GM18498 (cell line): ENCODE data around the gene MAP3K19.
"Not testable (repeated sequence)": the region's sequence is repeated elsewhere in the genome, so short reads cannot be mapped to it uniquely, and the experiment has no call there.

Experiments used
- ATAC-seq: cut with Tn5 transposase; IDR thresholded peaks from one replicate; pipeline ENCODE4 v1.9.1; 2021; ENCODE audit warnings: mild to moderate bottlenecking, moderate library complexity; ENCODE audit not compliant: unreplicated experiment

MAP3K19 gene, protein sequence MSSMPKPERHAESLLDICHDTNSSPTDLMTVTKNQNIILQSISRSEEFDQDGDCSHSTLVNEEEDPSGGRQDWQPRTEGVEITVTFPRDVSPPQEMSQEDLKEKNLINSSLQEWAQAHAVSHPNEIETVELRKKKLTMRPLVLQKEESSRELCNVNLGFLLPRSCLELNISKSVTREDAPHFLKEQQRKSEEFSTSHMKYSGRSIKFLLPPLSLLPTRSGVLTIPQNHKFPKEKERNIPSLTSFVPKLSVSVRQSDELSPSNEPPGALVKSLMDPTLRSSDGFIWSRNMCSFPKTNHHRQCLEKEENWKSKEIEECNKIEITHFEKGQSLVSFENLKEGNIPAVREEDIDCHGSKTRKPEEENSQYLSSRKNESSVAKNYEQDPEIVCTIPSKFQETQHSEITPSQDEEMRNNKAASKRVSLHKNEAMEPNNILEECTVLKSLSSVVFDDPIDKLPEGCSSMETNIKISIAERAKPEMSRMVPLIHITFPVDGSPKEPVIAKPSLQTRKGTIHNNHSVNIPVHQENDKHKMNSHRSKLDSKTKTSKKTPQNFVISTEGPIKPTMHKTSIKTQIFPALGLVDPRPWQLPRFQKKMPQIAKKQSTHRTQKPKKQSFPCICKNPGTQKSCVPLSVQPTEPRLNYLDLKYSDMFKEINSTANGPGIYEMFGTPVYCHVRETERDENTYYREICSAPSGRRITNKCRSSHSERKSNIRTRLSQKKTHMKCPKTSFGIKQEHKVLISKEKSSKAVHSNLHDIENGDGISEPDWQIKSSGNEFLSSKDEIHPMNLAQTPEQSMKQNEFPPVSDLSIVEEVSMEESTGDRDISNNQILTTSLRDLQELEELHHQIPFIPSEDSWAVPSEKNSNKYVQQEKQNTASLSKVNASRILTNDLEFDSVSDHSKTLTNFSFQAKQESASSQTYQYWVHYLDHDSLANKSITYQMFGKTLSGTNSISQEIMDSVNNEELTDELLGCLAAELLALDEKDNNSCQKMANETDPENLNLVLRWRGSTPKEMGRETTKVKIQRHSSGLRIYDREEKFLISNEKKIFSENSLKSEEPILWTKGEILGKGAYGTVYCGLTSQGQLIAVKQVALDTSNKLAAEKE (N-terminal part only)

GRCh38 chr2:135047300-135047699 lies at the start of gene MAP3K19:
TSS of gene MAP3K19 (minus strand) at chr2:135047447. CDS start at chr2:135024647, 22,800 bp downstream.
- ATAC-seq = no peak

DNA sequence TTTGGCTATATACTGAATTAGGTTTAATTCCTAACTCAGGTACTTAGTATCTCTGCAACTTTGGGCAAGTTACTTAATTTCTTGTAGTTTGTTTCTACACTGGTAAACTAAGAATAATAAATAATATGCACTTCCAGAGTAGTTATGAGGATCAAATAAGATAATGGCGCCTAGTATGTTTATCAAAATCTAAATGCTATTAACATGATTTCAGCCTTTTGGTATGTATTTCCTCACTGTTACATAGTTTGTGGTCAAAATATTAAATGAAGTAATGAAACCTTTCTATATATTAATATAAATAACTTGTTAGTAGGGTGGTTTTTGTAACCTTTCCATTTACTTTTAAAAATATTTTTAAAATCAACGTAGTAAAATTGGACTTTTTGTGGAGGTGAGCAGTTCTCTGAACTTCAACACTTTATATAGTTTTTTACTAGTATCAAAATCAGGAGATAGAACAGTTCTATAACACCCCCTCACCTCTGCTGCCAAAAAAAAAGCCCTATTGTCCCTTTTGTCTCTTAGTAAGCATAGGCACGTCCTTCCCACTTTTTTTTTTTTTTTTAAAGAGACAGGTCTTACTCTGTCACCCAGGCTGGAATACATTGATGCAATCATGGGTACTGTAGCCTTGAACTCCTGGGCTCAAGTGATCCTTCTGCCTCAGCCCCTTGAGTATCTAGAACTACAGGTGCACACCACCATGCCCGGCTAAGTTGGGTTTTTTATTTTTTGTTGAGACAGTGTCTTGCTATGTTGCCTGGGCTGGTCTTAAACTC lies 49.6 kb upstream of the MAP3K19 start:
- no peak for ATAC-seq

DNA sequence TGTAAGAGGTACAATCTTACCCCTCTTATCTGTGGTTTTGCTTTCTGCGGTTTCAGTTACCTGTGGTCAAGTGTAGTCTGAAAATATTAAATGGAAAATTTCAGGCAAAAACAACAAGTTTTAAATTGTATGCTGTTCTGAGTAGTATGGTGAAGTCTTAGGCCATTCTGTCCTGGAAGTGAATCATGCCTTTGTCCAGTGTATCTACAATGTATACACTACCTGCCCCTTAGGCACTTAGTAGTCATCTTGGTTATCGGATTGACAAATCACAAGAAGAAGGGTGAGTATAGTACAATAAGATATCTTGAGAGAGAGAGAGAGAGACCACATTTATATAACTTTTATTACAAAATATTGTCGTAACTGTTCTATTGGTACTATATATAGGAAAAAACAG lies 48.3 kb upstream of the MAP3K19 start:
- no peak for ATAC-seq

- ATAC-seq = no peak
These were observed 47.3 kb upstream of the MAP3K19 start for GRCh38 chr2:135094508-135094907.

GRCh38 chr2:135093670-135094330 lies 46.6 kb upstream of the MAP3K19 start:
- ATAC-seq = no peak

DNA sequence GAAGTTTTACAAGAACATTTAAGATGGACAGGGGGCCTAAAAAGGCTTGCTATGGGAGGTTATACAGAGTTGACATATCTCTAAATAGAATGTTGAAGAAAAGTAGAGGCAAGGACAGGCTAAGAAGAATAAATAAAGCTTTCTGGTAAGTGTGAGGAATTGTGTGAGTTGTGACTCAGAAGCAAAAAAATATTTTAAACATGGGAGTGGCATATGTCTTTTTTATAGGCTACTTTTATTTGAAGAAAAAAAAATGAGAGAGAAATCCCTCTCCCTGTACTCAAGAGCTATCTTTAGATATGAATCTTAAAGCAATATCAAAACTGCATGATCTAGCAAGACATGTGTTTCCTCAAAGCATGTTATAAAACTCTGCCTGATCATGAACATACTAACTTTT lies 45.9 kb upstream of the MAP3K19 start:
- ATAC-seq = no peak

DNA sequence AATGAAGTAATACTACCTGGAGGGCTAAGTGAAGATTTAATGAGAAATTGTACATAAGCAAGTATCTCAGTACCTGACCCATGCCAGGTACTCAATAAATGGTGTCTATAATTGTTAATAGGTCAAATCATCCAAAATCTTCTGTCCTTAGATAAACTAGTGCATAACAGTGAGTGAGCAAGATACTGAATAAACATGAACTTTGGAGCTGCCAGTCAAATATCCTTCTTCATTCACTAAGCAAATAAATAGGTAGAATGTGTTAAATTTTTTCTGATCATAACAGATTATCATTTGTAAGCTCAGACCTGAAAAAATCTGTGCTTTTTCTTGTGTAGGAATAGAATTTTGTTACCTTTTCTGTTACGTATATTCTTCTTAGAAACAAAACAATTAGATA lies 44.4 kb upstream of the MAP3K19 start:
- no peak for ATAC-seq

GRCh38 chr2:135089597-135089996 lies 42.4 kb upstream of the MAP3K19 start:
- ATAC-seq = not testable (repeated sequence)

- ATAC-seq = no peak
These were observed 39.0 kb upstream of the MAP3K19 start for GRCh38 chr2:135086222-135086621.

- no peak for ATAC-seq
These were observed 31.2 kb upstream of the MAP3K19 start for GRCh38 chr2:135078417-135078816.

DNA sequence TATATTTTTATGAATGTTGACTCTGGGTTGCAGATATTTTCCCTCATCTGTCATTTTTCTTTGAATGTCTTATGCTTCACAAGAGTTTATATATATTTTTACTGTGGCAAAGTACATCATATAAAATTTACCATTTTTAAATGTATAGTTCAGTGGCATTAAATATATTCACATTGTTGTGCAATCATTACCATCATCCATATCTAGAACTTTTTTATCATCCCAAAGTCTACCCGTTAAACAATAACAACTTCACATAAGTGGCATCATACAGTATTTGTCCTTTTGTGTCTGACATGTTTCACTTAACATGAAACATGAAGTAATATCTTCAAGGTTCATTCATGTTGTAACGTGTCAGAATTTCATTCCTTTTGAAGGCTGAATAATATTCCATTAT lies 29.3 kb upstream of the MAP3K19 start:
- ATAC-seq = no peak

- no peak for ATAC-seq
These were observed 27.0 kb upstream of the MAP3K19 start for GRCh38 chr2:135074216-135074615.

DNA sequence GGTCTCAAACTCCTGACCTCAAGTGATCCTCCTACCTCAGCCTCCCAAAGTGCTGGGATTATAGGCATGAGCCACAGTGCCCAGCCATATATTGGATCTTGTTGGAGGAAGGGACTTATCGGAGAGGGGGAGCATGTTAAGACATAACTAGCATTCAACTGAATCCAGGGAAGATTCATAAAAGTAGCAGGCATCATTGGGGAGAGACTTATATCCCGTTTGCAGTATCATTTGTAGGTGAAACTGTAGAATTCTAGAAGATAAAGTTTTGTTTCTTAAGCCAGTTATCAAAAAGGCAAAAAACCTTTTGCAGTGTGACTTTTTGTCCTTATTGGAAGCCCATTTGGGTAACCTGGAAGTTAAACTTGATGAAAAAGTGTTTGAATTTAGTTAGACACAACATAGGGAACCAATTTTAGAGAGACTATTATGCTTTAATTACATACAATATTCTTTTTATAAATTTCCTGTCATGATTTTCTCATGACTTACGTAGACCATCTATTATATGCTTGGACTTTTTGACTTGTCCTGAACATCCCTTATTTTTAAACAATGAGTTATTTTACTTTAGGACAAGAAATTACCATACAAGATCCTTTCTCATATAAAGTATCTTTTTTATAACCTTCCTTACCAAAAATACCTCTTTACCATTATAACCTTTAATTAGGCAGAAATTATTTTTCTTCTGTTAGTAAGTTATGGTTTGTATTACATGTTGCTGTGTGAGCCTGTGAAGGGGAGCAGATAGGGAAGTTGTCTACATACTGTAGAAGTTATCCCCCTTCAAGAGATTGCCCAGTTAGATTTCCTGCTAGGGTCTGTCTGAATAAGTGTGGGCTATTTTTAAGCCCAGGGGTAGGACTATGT lies 25.1 kb upstream of the MAP3K19 start:
- no peak for ATAC-seq

DNA sequence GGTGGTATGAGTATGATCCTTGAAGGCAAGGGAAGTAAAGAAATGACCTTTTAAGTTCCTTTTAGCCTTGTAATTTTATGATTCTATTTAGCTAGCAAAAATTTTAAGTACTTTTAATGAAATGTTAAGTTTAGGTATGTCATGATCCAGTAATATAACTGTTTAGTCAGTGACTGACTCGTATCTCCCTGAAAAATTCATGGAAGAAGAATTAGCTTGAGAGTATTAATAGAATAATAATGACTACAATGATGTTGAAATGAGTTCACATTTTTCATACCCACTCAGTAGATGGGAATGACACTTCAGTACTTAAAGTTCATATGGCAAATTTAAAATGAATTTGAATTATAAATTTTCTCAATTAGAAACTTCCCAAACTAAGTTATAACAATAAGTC lies 19.5 kb upstream of the MAP3K19 start:
- no peak for ATAC-seq

GRCh38 chr2:135064149-135064548 lies 16.9 kb upstream of the MAP3K19 start:
- ATAC-seq = no peak

GRCh38 chr2:135063210-135063609 lies 16.0 kb upstream of the MAP3K19 start:
- no peak for ATAC-seq

DNA sequence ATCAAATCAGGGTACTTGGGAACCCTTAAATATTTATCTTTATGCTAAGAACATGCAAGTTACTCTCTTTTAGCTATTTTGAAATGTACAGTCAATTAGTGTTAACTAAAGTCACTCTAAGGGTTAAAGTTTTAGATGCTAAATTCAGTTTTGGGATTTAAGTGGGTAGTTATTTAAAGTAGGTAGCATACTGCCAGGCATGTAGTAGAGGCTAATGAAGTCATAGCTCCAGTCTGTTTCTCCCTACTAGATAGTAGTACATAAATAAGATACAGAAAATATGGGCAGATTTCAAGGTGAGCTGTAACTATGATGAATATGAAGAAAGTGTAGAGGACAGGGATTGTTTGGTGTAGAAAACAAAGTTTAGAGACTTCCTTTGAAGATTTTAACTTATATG lies 12.3 kb upstream of the MAP3K19 start:
- no peak for ATAC-seq

GRCh38 chr2:135056790-135057189 lies 9.5 kb upstream of the MAP3K19 start:
- ATAC-seq = no peak

- no peak for ATAC-seq
These were observed 8.0 kb upstream of the MAP3K19 start for GRCh38 chr2:135055182-135055786.
